HepG2 (cell line): ENCODE results near the gene TADA2A. TPM values are rescaled to one million over a fixed set of nuclear protein-coding genes. Genes with fewer than 3 reads are reported as not detected.
A peak's percentile ranks its signal among the peaks of the same experiment; 100 is the strongest.

Experiments used
- ATAC-seq: fragments of 200-7000 bp; cut with Tn5 transposase; 3 replicates; pipeline ENCODE4 v1.9.1; 2020; ENCODE audit warnings: mild to moderate bottlenecking, moderate library complexity
- BruUV-seq: library from RNA; stranded (reverse); fragments of 400-500 nt; replicated peaks from 2 replicates; lab custom pipeline; 2021; lab: Mats Ljungman, UMichigan
- CTCF ChIA-PET: fragments of 300-600 bp; formaldehyde crosslinking; extraction: SDS; loops from one replicate; lab custom pipeline; 2021; ENCODE audit warnings: low total read pairs, inconsistent platforms, low intra/inter-chr PET ratio; lab: Yijun Ruan, JAX
- POLR2A ChIA-PET: fragments of 350-600 bp; sonication (Branson Sonifier 250); formaldehyde crosslinking; loops from one replicate; lab custom pipeline; 2020; ENCODE audit warnings: antibody characterized with exemption, inconsistent platforms; lab: Yijun Ruan, JAX
- DNase-seq: peaks from one replicate; pipeline ENCODE4 v3.0.0-alpha.2; 2015; ENCODE audit warnings: low spot score
- FAIRE-seq: peaks from 3 replicates; lab custom pipeline; 2011; peaks lifted over from hg19 to GRCh38; lab: Jason Lieb, UNC
- H2AFZ ChIP-seq: one replicate; pipeline ENCODE4 v1.6.1; 2011; ENCODE audit warnings: low read length, inconsistent platforms
- H3K27ac ChIP-seq: fragments of 300-600 bp; 3 replicates; pipeline ENCODE4 v1.8.0; 2011; ENCODE audit warnings: mixed run types, mild to moderate bottlenecking, mixed read lengths, low read length, inconsistent platforms; ENCODE audit not compliant: insufficient read depth; ENCODE audit errors: extremely low read length
- H3K27me3 ChIP-seq, 2 experiments: fragments of 200-600 bp in 1 of 2; 2 replicates in 1 of 2; 3 replicates in 1 of 2; pipeline versions ENCODE4 v1.6.0 to v1.8.0; 2011; ENCODE audit warnings: low read length in 2 of 2, mild to moderate bottlenecking in 2 of 2, moderate library complexity in 2 of 2, inconsistent platforms in 1 of 2; ENCODE audit not compliant: insufficient read depth in 2 of 2, control insufficient read depth in 1 of 2
- H3K36me3 ChIP-seq, 2 experiments: fragments of 200-600 bp in 1 of 2; replicated peaks in 1 of 2; 2 replicates in 1 of 2; 3 replicates in 1 of 2; pipeline versions ENCODE4 v1.5.1 to v1.8.0; 2011; ENCODE audit warnings: low read length in 2 of 2, inconsistent platforms in 1 of 2; ENCODE audit not compliant: insufficient read depth in 2 of 2, control insufficient read depth in 1 of 2
- H3K4me1 ChIP-seq: 2 replicates; pipeline ENCODE4 v1.5.1; 2012; ENCODE audit warnings: low read length, inconsistent platforms; ENCODE audit not compliant: insufficient read depth
- H3K4me2 ChIP-seq: 2 replicates; pipeline ENCODE4 v1.6.0; 2011; ENCODE audit warnings: low read depth, low read length, inconsistent platforms
- H3K4me3 ChIP-seq, 3 experiments: fragments of 200-600 bp in 1 of 3; sonication (generic), shearing (Covaris generic) in 1 of 3; replicated peaks in 1 of 3; 2 replicates each; pipeline ENCODE4 v1.5.1; 2011 to 2016; ENCODE audit warnings: low read length in 3 of 3, inconsistent platforms in 2 of 3, low read depth in 2 of 3, mild to moderate bottlenecking in 2 of 3, control low read depth in 1 of 3, mixed read lengths in 1 of 3; ENCODE audit not compliant: insufficient read depth in 1 of 3
- H3K79me2 ChIP-seq: one replicate; pipeline ENCODE4 v1.6.1; 2011; ENCODE audit warnings: low read length, inconsistent platforms; ENCODE audit not compliant: insufficient read depth
- H3K9ac ChIP-seq: 2 replicates; pipeline ENCODE4 v1.6.0; 2011; ENCODE audit warnings: mild to moderate bottlenecking, low read depth, low read length, inconsistent platforms; ENCODE audit not compliant: insufficient read depth
- H3K9me3 ChIP-seq: 2 replicates; pipeline ENCODE4 v1.5.1; 2012; ENCODE audit warnings: mild to moderate bottlenecking, low read length
- H4K20me1 ChIP-seq: 2 replicates; pipeline ENCODE4 v1.6.0; 2011; ENCODE audit warnings: inconsistent platforms, mild to moderate bottlenecking, low read length, moderate library complexity; ENCODE audit not compliant: insufficient read depth
- CC2D1A ChIP-seq: sonication (generic); formaldehyde crosslinking; IDR thresholded peaks from 2 replicates; pipeline ENCODE4 v1.8.1; 2023; ENCODE audit warnings: mild to moderate bottlenecking, missing genetic modification reagents
- FOSL2 ChIP-seq: sonication (generic); formaldehyde crosslinking; IDR thresholded peaks from 2 replicates; pipeline ENCODE4 v1.4.0; 2020; ENCODE audit warnings: missing genetic modification reagents
- SETDB1 ChIP-seq: sonication (generic); formaldehyde crosslinking; IDR thresholded peaks from 2 replicates; pipeline ENCODE4 v1.5.1; 2020; ENCODE audit warnings: missing genetic modification reagents, mild to moderate bottlenecking, borderline replicate concordance
- ZBTB42 ChIP-seq: sonication (generic); formaldehyde crosslinking; IDR thresholded peaks from 2 replicates; pipeline ENCODE4 v1.5.0; 2020; ENCODE audit warnings: mild to moderate bottlenecking, missing genetic modification reagents
- ZMYM3 ChIP-seq: sonication (generic); formaldehyde crosslinking; IDR thresholded peaks from 2 replicates; pipeline ENCODE4 v1.5.1; 2020; ENCODE audit warnings: mild to moderate bottlenecking, missing genetic modification reagents
- ZNF101 ChIP-seq: sonication (generic); formaldehyde crosslinking; IDR thresholded peaks from 2 replicates; pipeline ENCODE4 v1.4.0; 2020; ENCODE audit warnings: mild to moderate bottlenecking, low read depth, missing genetic modification reagents, borderline replicate concordance
- ZNF460 ChIP-seq: sonication (generic); formaldehyde crosslinking; IDR thresholded peaks from 2 replicates; pipeline ENCODE4 v1.5.1; 2020; ENCODE audit warnings: missing genetic modification reagents, mild to moderate bottlenecking, borderline replicate concordance
- ZNF770 ChIP-seq: sonication (generic); formaldehyde crosslinking; IDR thresholded peaks from 2 replicates; pipeline ENCODE4 v1.5.0; 2020; ENCODE audit warnings: mild to moderate bottlenecking, missing genetic modification reagents
- WGBS: methylation state at CpG from one replicate; pipeline ENCODE4 v1.1.6; 2017; ENCODE audit warnings: low lambda C conversion rate; 5-methylcytosine and 5-hydroxymethylcytosine counted together
- in situ Hi-C: cut with HindIII; loops from 2 replicates; pipeline ENCODE4 v1.10.0; 2017; ENCODE audit warnings: low pct_unique_long_range_greater_than_20kb; ENCODE audit not compliant: extremely low pct_ligation_motif_present
- intact Hi-C: fragments of 100-400 bp; cut with micrococcal nuclease; formaldehyde crosslinking; loops from one replicate; pipeline ENCODE4 v1.10.0; 2022; ENCODE audit not compliant: unreplicated experiment
- polyA plus RNA-seq, 8 experiments: library from polyadenylated mRNA; depleted of rRNA in 3 of 8; stranded (reverse) in 7 of 8; unstranded in 1 of 8; fragments of >200 nt; fragmentation: Illumina TruSeq in 4 of 8; extraction: Trizol in 4 of 8; gene quantifications; 2 replicates each; pipeline versions ENCODE4 v1.2.1 to v1.2.3, GENCODE V29; 2011 to 2016; ENCODE audit warnings: low read depth in 4 of 8, missing spikeins in 1 of 8, mixed read lengths in 1 of 8; ENCODE audit not compliant: insufficient read depth in 1 of 8
- total RNA-seq, 5 experiments: library from RNA; depleted of rRNA; stranded (reverse); fragments of >200 nt; fragmentation: Illumina TruSeq; extraction: Trizol; gene quantifications; 2 replicates each; pipeline ENCODE4 v1.2.3, GENCODE V29; 2016; ENCODE audit warnings: low read depth in 1 of 5

The TADA2A gene
- total and polyA plus RNA-seq, 2 of the 13 experiments (the other 11 are each of a cell fraction or from before 2014, with no cell fraction given) = 8.0 to 14.0 TPM

DNA sequence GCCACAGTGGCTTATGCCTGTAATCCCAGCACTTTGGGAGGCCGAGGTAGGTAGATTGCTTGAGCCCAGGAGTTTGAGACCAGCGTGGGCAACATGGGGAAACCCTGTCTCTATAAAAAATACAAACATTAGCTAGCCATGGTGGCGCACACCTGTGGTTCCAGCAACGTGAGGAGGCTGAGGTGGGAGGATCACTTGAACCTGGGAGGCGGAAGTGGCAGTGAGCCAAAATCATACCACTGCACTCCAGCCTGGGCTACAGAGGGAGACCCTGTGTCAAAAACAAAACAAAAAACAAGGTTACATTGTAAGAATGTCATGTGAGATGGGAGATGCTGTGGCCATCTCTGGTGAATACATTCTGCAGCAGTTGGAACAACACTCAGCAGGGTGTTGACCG lies 96.5 kb downstream of the TADA2A start:
- ATAC-seq (no peak), DNase-seq (no peak), FAIRE-seq (no peak)
- Histone ChIP-seq H3K4me1 (peaks cover 67% of the 10 kb centered on the region), H3K4me3 (no peak overlapping the region), H3K27ac (peak overlapping the region; percentile 86), H3K36me3 (peaks cover 3 to 5% of the 10 kb centered on the region in 2 experiments; a peak in 4 of 5 replicates), H3K9ac (no peak overlapping the region), H2AFZ (no peak overlapping the region), H4K20me1 (0 out of 2 replicates have a peak, but pooled peaks cover 3% of the 10 kb centered on the region), H3K4me2 (no peak overlapping the region), H3K27me3 (no peaks in the 10 kb centered on the region), H3K9me3 (no peaks in the 10 kb centered on the region), H3K79me2 (peaks cover 88% of the 10 kb centered on the region)
- BruUV-seq = no TSS peak
- peak; percentile 13; the same call in 1 of the 2 replicates for TF ChIP-seq ZMYM3 (CRISPR knock-in tag)
- TF ChIP-seq ZBTB42 (CRISPR knock-in tag) = no peak
- TF ChIP-seq ZNF770 (CRISPR knock-in tag) = peak; percentile 50; the same call in 1 of the 2 replicates
- TF ChIP-seq SETDB1 (CRISPR knock-in tag) = no peak
- TF ChIP-seq FOSL2 (CRISPR knock-in tag) = no peak
- TF ChIP-seq CC2D1A (CRISPR knock-in tag) = no peak
- peak; percentile 64; the same call in 1 of the 2 replicates for TF ChIP-seq ZNF460
- TF ChIP-seq ZNF101 (CRISPR knock-in tag) = no peak
- 95% methylated on average over 6 of the region's 6 CpGs for WGBS
- CTCF ChIA-PET = no interaction called here
- POLR2A ChIA-PET = interaction anchor here (1.6 to 1.9 kb wide), 4 partner anchors 12 to 15 kb away, joined by 7 to 25 read pairs (median 22); partner anchors contain the start of gene DUSP14
- in situ Hi-C loops = no loop called here
- intact Hi-C loops = no loop called here
